GF-D8 (cell line): ENCODE data around the gene CCDC57.
"Not testable (repeated sequence)": the region's sequence is repeated elsewhere in the genome, so short reads cannot be mapped to it uniquely, and the experiment has no call there.

Source experiments
- DNase-seq: peaks from one replicate; lab custom pipeline; 2025; lab: John Stamatoyannopoulos, UW

CCDC57 gene

DNA sequence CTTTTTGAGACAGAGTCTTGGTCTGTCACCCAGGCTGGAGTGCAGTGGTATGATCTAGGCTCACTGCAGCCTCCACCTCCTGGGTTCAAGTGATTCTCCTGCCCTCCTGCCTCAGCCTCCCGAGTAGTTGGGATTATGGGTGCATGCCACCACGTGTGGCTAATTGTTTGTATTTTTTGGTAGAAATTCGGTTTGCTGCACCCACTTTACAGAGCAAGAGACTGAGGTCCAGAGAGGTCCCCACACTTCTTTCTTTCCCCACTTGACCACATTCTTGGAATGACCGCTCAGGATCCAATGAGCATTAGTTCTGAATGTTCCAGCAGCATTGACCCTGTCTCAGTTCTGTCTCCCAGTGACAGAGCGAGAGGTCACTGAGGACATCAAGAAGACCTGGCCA, 10.9 kb upstream of the CCDC57 start:
- DNase-seq = no peak

DNA sequence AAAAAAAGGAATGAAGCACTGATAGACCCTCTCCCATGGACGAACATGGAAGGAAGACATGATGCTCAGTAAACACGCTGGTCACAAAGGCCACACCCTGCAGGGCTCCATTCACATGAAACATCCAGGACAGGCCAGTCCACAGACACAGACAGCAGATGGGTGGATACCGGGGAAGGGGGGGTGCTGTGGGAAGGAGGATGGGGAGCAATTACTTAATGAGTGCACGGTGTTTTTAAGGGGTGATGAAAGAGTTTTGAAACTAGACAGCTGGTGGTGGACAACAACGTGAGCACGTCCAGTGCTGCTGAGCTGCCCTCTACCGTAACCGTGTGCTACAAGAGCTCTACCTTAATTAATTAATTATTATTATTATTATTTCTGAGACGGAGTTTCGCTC, 10.2 kb upstream of the CCDC57 start:
- no peak for DNase-seq

DNA sequence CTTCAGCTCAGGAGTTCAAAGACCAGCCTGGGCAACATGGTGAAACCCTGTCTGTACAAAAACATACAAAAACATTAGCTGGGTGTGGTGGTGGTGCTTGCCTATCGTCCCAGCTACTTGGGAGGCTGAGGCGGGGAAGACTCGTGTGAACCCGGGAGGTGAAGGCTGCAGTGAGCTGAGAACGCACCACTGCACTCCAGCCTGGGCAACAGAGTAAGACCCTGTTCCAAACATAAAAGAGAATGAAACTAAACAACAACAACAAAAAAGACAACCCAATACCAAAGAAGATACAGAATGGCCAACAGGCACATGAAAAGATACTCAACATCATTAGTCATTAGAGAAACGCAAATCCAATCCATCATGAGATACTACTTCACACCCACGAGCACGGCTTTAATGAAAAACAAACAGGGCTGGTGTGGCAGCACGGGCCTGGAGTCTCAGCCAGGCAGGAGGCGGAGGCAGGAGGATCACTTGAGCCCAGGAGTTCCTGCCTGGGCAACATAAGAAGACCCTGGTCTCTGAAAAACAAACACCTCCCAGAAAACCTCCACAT, 8.8 kb upstream of the CCDC57 start:
- DNase-seq = no peak

DNA sequence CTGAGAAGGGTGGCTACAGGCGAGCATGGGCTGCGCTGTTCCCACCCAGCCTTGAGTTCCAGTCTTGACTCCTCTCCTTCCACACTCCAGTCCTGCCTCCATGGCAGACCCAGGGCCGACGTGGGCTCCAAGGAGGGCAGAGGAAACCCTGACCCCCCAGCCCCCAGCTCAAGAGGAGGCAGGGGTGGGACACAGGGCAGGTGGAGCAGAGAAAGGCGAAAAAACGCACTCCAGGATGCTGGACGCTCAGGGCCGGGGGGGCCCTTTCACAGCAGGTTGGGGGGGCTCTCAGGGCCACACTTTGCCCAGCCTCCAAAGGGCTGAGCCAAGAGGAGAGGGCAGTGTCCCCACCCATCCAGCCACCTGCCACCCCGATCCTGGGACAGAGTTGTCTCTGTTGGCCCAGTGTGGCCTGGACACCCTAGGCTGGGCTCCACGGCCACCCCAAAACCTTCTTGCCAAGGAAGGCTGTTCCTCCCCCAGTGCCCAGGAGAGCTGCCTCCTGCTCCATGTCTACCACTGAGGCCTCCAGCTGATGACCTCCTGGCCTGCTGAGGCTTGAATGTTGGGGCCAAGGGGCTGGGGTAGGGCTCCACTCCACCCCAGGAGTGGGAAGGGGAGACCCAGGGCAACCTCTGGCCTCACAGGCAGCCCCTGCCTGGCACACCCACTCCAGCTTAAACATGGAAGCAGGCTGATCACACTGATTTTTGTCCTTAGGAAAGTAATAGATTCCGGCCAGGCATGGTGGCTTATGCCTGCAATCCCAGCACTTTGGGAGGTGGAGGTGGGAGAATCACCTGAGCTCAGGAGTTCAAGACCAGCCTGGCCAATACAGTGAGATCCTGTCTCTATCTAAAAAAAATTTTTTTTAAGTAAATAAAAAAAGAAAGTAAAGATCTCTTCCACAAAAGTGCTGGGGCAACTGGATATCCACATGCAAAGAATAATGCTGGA, 7.4 kb upstream of the CCDC57 start:
- no peak for DNase-seq

DNA sequence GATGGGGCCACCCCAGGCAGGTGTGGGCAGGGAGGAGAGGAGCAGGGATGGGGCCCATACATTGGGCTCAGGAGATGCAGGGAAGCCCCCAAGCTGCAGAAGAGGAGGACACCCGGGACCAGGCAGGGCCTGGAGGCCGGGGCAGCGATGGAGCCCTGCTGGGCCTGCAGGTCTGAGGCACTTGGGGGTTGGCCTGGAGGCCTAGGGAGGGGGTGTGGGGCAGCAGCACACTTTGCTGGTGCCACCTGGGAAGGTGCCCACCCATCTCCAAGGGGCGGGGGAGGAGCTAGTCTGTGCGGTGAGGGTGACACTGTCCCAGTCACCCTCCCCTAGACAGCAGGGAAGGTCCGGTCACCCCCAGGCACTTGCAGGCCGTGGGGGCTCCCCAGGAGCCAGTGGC, 6.4 kb upstream of the CCDC57 start:
- no peak for DNase-seq

DNA sequence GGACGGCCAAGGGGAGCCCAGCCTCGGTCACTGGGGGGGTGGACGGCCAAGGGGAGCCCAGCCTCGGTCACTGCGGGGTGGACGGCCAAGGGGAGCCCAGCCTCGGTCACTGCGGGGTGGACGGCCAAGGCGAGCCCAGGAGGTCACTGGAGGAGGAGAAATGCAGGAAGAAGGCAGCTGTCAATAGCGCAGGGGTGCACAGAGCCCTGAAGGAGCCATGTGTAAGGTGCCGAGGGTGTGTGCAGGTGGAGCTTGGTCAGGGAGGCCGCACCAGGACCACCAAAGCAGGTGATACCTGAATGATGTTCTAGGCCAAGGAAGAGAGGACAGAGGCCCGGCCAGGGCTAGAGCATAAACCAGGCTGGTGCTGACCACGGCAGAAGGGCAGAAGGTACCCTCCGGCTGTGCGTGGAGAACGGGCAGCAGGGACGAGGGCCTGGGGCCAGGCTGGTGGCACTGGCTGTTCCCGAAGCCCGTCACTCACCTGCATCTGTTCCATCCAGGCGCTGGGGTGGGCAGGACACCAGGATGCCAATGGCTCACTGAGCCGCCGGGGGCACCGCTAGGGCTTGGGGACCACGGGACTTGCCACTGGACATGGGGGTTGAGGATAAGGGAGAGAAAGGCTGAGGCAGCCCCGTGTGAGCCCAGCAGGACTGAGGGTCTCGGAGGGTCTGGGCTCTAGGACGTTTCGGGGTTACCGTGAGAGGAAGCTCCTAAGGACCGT, 5.9 kb upstream of the CCDC57 start:
- no peak for DNase-seq

DNA sequence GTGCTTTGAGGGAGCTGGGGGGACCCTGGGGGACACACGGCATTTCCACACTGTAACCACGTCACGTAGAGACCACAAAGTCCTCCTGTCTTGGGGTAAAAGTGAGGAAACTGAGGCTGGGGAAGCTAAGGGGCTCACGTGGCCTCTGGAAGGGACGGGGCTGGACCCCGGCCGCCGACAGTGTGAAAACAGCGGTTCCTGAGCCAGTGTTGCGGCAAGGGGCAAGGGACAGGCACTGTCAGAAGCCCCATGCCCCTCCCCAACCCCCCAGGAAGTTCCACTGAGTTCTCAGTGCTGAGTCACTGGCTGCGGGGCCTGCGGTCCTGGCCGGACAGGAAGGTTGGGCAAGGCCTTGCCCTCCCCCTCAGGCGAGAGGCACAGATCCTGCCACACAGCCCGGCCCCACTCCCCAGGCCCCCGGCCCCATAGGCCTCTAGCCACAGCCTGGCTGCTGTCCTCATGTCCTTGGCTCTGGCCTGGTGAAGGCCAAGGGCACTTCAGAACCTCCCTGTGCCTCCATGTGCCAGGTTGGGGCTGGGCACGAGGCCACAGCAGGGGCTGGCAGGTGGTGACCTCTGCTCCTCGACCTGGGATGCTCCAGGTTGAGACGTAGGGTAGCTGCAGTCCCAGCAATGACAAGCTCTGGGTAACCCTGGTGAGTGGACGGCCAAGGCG, 5.0 kb upstream of the CCDC57 start:
- DNase-seq = peak; percentile 45

DNA sequence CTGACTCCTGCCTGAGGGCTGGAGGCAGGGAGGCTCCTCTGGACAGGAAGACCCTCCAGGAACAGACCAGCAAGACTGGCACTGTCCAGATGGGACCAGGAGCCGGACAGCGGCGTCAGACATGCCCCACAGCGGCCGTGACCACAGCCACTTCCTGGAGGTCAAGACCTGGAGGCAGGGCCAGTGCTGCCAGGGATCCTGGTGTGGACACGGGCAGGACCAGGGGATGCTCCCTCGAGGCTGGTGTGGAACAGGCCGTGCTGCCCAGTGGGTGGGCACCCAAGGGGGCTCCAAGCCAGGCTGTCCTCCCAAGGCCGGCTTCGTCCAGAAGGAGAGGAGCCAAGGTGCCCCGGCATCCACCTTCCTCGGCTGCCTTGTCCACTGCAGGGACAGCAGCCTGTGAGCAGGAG, 4.5 kb upstream of the CCDC57 start:
- no peak for DNase-seq

DNA sequence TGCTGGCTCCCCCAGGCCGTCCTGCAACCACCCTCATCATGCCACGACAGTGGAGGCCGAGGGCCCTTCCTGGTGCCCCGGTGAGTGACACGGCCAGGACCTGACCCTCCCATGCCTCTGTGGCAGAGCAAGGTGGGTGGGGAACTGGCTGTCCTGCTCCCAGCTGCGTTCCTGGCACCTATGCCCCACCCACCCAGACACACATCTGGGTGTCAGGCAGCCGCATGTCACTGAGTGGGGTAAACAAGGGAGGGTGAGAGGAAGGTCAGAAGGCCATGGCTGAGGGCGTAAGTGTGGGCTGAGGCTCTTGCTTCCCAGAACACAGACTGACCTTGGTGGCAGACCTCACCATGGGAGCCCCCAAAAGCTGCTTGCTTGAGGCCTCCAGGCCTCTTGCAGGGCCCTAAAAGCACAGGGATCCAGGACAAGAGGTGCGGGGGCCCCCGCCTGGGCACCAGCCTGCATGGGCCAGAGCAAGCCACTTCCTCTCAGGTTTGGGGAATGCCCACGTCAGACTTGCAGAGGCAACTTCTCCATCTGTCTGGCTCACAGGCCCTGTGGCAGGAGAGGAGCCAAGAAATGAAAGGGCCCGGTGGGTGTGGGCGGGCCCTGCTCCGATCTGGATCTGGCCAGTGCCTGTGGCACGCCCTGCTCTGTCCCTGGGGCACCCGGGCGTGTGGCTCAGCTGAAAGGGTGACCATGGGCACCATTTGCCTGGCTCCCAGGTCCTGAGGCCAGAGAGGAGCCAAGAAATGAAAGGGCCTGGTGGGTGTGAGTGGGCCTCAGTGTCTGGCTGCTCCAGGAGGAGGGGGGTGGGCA, 3.9 kb upstream of the CCDC57 start:
- DNase-seq = peak; percentile 89

DNA sequence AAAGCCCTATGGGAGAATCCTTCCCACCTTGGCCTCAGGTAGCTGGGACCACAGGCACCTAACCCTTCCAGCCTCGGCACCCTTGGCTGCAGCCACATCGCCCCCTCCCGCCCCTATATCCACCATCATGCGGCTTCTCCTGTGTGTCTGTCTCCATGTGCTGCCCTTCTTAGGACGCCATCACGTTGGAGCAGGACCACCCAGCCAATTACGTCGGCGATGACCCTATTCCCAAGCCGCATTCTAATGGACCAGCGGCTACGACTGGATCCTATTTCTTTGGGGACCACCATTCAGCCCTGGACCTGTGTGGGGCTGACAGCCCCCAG, 3.3 kb upstream of the CCDC57 start:
- DNase-seq = no peak

DNA sequence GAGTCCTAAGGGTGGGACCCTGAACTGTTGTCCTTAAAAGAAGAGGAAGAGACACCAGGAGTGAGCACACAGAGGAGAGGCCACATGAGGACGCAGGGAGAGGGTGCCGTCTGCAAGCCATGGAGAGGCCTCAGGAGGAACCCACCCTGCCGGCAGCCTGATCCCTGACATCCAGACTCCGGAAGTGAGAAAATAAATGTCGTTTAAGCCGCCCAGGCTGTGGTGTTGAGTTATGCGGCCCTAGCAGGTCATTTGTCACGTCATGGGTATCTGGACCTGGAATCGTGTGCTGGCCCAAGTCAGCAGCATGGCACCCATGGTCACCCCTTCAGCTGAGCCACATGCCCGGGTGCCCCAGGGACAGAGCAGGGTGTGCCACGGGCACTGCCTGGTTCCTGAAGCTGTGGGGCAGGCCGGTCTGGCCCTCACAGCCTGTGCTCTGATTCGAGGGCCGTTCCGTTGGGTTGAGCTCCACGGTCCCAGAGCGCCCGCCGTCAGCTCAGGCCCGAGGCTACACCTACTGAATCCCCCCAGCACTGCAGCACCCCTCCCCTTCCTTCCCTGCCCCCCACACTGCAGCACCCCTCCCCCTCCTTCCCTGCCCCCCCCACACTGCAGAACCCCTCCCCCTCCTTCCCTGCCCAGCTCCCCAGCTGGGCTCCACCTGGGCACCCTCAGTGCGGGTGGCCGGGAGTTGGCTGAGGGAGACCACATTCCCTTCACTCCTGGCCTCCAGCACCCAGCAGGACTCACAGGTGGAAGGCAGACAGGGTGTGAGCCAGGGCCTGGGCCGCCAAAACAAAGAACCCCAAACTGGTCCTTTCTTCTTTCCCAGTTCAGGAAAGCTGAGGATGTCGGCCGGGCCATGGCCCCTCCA, 2.7 kb upstream of the CCDC57 start:
- peak; percentile 54 for DNase-seq

DNA sequence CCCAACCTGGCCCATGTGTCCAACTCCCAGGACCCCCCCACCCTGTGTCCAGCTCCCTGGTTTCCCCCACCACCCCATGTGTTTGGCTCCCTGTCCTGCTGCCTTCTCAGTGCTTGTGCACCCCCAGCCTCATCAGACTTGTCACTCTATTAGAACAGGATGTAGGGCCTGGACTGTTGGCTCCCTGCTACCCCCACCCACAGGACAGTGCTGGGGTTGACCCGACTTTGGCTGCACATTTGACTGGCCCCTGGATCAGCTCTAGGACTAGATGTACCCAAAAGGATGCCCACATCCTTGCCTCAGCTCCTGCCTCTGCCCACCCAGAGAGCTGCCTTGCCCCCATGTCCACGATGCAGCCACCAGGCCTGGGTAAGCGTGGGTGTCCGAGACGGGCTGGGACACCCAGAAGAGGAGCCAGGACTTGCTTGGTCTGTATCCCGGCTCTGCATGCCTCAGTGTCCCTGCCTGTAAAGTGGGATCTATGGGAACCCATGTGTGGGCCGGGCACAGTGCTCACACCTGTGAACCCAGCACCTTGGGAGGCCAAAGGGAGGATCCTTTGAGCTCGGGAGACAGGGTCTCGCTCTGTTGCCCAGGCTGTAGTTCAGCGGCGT, 1.5 kb upstream of the CCDC57 start:
- no peak for DNase-seq

DNA sequence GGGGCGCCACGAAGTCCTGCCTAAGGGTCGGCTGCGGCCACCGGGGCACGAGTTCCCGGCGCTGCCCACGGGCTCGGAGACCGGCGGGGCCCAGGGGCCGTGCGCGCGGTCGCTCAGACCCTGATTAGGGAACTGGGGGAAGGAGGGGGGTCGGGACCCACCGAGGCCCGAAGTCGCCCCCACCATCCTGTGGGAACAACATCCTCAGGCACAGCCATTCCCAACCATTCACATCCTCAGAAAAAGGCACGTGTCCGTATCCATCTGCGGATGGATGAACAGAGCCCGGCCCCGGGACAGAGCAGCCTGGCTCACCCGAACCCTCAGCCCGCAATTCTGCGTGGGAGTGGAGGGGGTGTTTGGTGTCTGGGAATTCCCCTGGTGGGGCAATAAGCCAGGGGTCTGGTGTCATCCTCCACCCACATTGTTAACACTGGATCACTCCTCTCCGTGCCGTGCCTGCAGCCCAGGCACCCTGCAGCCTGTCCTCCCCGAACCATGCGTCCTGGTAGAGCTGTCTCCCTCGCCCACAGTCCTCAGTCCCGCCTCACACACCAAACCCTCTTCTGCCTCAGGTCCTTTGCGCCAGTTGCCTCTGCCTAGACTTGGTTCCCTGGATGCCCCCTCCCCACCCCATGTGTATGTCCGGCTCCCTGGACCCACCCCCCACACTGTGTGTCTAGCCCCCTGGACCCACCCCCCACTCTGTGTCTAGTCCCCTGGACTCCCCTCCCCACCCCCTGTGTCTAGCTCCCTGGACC, 789 bp upstream of the CCDC57 start:
- no peak for DNase-seq

DNA sequence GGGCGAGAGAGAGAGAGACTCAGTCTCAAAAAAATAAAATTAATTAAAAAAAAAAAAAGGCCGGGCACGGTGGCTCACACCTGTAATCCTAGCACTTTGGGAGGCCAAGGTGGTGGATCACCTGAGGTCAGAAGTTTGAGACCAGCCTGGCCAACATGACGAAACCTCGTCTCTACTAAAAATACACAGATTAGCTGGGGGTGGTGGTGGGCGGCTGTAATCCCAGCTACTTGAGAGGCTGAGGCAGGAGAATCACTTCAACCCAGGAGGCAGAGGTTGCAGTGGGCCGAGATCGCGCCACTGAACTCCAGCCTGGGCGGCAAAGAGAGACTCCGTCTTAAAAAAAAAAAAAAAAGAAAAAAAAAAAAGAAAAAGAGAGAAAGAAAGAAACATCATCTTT, 2.0 kb downstream of the CCDC57 start:
- not testable (repeated sequence) for DNase-seq

DNA sequence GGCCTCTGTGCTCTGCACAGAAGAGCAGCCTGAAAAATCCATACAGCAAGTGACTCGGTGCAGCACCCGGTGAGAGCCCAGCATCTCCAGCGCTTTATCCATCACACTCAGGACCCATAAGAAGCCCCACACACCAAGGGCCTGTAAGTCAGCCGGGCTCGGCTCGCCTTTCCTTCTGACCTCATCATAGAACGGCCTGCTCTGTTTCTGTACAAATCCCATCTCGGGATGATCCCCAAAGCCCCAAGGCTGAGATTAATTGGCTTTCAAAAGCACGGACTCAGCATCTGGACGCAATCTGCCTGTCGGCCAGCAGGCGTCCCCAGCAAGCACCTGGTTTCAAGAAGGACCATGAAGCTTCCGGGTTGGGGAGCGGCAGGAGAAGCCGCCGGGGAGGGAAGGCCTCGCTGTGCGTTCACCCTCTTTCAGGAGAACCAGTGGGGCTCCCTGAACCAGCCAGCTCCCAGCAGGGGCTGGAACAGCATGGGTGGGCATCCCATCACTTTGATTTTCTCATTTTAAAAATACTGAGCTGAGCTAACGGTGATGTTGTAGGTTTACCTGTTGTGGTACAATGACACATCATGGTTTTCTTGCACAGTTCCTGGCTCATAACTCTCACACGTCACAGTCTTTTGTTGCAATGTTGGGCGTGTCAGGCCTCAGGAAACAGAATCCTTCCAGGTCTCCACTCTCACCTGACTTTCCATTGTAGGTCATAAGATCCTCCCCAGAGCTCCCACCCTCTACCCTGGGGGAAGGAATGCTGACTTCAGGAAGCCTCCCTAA, 6.7 kb downstream of the CCDC57 start:
- peak; percentile 62 for DNase-seq

DNA sequence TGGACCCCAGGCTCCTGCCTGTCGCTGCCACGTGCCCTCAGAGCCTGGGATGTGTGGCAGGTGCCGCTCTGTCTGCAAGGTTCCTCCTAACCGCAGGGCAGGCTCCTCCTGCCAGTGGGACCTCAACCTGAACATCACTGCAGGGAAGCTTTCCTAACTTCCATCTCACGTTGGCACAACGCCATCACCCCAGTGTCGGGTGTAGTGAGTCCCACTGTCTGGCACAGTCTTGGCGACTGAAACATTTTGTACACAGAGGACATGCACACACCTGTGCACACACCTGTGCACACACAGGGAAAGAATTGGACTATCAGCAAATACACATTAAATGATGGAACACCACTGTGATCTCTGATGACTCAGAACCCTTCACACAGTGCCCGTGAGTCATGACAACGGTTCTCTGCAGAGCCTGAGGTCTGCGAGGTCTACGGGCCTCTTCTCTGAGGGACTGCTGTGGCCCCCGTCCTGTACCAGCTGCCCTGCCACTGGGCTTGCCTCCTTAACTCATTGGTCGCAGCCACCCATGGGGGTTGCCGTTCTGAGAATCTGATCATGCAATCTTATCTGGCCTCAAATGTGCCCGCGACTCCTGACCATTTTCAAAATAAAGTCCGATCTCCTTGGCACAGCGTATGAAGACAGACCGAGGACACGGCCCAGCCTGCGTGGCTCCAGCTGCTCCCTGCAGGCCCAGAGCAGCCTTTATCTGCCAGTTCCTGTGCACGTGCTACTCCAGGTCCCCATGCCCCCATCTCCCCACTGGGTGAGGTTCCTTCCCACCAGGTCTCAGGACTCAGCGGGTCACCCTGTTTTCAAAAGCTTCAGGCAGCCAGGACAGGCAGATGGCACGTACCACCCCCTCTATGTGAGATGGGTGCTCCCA, 7.6 kb downstream of the CCDC57 start:
- no peak for DNase-seq

DNA sequence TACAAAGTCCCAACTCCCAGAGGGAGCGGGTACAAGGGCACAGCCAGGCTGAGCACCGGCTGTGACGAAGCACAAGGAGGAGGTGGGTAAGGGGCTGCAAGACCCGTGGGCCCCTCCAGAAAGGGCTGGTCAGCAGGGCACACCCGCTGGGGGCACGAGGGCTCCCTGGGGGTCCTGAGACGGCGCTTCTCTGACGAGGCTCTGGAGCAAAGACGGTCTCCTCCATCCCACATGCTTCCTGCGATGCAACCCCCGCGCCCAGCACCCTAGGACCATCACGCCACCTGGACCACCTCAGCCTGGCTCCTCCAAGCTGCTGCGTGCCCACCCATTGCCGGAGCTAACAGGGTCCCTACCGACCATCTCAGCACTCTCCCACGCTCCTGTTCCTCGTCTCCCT, 8.7 kb downstream of the CCDC57 start:
- DNase-seq = no peak

DNA sequence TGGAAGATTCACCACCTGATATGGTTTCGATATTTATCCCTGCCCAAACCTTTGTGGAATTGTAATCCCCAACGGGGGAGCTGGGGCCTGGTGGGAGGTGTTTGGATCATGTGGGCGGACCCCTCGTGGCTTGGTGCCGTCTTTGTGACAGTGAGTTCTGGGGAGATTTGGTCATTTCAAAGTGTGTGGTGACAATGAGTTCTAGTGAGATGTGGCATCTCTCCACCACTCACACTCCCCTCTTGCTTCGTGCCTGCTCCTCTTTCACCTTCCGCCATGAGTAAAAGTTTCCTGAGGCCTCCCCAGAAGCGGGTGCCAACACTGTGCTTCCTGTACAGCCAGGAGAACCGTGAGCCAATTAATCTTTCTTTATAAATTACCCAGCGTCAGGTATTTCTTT, 9.7 kb downstream of the CCDC57 start:
- no peak for DNase-seq
